ENCODE measurements around the gene ST14.

Gene ST14

GRCh38 chr11:130204703-130205095 lies 45.1 kb downstream of the ST14 start:
- no peak for TF ChIP-seq CTCF (IDR thresholded peaks at IDR 0.05; ENCODE audit: extremely low read depth, missing control alignments)
- no peak for DNase-seq (ENCODE audit: low spot score)

GRCh38 chr11:130206141-130206540 lies 46.6 kb downstream of the ST14 start:
- DNase-seq (ENCODE audit: low spot score), result no peak
- TF ChIP-seq CTCF (IDR thresholded peaks at IDR 0.05; ENCODE audit: extremely low read depth, missing control alignments), result no peak

GRCh38 chr11:130208241-130209127 lies 48.9 kb downstream of the ST14 start:
- no peak for DNase-seq (ENCODE audit: low spot score)
- no peak for TF ChIP-seq CTCF (IDR thresholded peaks at IDR 0.05; ENCODE audit: extremely low read depth, missing control alignments)

GRCh38 chr11:130209128-130209932 lies 49.7 kb downstream of the ST14 start:
- TF ChIP-seq CTCF (IDR thresholded peaks at IDR 0.05; ENCODE audit: extremely low read depth, missing control alignments), result no peak

GRCh38 chr11:130209954-130210854 lies 50.6 kb downstream of the ST14 start:
- no peak for DNase-seq (ENCODE audit: low spot score)
- no peak for TF ChIP-seq CTCF (IDR thresholded peaks at IDR 0.05; ENCODE audit: extremely low read depth, missing control alignments)

More at GRCh38 chr11:130209128-130209932, 49.7 kb downstream of the ST14 start:
- no peak for DNase-seq (ENCODE audit: low spot score)

GRCh38 chr11:130211144-130211543 lies 51.6 kb downstream of the ST14 start:
- TF ChIP-seq CTCF (IDR thresholded peaks at IDR 0.05; ENCODE audit: extremely low read depth, missing control alignments), result no peak
- DNase-seq (ENCODE audit: low spot score), result no peak

All from GM20000 (cell line).